NCI-H187 (cell line): ENCODE measurements around the gene TSPAN18.
A peak's percentile ranks its signal among the peaks of the same experiment; 100 is the strongest.

Experiments
- DNase-seq, 2 experiments: peaks; one replicate each; lab custom pipeline; 2025; lab: John Stamatoyannopoulos, UW

Gene TSPAN18

DNA sequence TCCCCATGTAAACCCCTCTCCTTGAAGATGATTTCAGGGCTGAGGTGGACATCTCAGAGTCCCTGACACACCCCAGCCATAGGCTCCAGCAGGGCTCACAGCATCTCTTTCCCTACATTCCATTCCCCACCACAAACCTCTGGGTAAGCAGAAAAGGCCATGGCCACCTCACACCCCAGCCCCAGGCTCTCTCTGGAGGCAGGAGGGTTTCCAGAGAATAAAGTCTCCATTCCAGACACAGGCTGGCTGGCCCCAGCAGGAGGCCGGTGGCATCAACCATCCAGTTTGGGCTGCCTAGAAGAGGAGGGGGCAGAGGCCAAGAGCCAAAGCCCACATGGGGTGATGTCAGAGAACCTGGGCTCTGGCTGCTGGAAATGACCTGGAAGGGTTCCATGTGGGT lies 162.5 kb downstream of the TSPAN18 start:
- no peak for DNase-seq

- no peak for DNase-seq
Observed at GRCh38 chr11:44892843-44893242, 166.1 kb downstream of the TSPAN18 start.

DNA sequence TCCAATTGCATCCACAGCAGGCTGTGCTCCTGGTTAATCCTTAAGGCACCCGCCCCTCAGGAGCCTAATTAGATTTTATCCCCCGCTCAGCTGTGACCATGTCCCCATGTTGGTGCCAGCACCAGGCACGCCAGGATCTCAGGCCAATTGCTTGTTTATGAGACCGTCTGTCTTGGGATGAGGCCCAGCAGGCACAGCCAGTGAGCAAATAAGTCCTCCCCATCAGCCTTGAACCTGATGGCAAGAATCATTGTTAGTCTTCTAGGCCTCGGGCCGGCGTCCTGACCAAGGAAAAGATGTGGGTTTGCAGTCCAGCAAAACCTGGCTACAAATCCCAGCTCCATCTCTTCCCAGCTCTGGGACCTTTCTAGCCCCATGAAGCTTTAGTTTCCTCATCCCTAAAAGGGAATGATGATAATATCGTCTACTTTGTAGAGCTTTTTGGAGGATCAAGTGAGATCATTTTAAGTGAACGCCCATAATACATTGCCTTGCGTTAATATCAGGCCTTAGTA lies 166.6 kb downstream of the TSPAN18 start:
- DNase-seq = no peak

GRCh38 chr11:44893846-44894617 lies 167.3 kb downstream of the TSPAN18 start:
- DNase-seq = no peak

GRCh38 chr11:44899959-44900358 lies 173.2 kb downstream of the TSPAN18 start:
- DNase-seq = no peak

GRCh38 chr11:44901120-44901633 lies 174.4 kb downstream of the TSPAN18 start:
- no peak for DNase-seq

DNA sequence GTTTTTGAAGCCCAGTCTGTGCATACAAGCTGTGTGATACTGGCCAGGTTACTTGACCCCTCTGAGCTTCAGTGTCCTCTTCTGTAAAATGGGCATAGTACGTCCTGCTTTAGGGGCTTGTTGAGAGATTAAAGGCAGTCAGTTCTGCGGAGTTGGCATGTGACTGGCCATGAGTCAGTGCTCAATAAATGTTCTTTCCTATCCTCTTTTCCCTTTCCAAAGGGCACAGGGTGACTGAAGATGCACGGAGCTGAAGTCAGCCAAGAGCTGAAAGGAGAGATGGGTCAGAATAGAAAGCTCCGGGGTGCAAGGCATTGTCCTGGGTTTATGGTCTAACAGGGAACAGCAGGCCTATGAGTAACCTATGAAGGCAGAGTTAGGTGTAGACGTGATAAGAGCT lies 175.0 kb downstream of the TSPAN18 start:
- no peak for DNase-seq

- no peak for DNase-seq
Observed at GRCh38 chr11:44903035-44903434, 176.3 kb downstream of the TSPAN18 start.

- no peak for DNase-seq
Observed at GRCh38 chr11:44903518-44903917, 176.8 kb downstream of the TSPAN18 start.

DNA sequence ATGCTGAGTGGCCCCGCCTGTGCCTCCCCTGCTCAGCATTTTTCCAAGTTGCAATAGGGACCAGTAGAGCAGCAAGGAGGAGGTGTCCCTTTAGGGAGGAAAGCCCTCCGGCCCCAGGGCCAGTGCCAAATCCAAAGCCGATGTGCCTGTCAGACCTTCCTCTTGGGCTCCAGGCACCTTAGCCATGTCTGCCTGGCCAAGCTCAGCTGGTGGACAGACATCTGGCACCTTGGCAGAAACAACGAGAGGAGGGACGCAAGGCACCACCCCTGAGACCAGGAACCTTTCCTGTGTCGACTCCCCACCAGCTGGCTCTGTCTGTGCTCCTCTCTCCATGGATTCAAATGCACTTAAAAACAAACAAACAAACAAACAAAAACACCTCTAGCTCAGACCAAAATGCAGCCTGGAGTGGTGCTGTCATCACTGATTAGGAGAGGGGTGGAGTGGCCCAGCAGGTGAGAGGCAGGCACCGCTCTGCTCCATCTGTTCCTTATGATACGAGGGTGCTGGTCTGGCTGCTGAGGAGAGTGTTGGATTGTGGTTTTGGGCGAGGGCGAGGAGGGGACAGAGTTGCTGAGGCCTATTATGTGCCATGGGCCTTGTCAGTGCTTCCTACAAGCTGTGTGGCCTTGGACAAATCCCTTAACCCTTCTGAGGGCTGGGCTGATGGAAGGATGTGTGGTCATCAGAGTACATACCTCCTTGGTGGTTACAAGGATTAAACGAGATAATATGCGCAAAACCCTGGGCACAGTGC lies 177.7 kb downstream of the TSPAN18 start:
- no peak for DNase-seq

DNA sequence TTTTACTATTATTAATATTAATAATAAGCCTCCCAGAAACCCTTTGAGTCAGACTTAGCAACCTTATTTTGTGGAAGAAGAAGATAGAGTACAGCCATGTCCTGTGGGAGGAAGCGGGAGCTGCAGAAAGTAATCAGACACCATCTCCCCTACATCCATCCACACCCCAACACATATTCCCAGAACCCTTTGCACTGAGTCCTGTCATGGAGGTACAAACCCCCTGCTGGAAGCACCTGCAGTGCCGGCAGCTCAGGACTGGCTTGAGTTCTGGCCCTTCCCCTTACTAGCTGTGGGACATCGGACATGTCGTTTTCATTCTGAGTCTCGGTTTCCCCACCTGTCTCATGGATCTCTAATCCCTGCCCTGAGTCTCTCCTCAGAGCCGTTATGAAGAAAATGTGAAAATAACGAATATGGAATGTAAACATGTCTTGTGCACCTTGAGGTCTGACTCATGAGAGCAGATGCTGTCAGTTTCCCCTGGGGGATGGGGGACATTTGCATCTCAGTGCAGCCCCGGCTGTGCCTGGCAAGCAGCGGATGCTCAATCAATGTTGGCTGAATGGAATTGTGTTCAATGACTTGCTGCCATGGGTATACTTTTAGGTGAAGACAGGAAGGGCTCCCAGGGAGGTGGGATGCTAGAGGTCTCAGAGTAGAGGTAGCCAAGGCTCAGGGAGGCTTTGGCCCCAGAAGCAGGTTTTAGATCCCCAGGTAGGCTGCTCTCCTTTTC lies 178.5 kb downstream of the TSPAN18 start:
- DNase-seq = no peak

GRCh38 chr11:44906649-44907048 lies 179.9 kb downstream of the TSPAN18 start:
- DNase-seq = no peak

GRCh38 chr11:44909557-44909956 lies 182.8 kb downstream of the TSPAN18 start:
- no peak for DNase-seq

- no peak for DNase-seq
Observed at GRCh38 chr11:44910591-44910990, 183.8 kb downstream of the TSPAN18 start.

- DNase-seq = peak; percentile 70 to 78
Observed at GRCh38 chr11:44911029-44911814, 184.5 kb downstream of the TSPAN18 start.

- DNase-seq = no peak
Observed at GRCh38 chr11:44912270-44912987, 185.7 kb downstream of the TSPAN18 start.

DNA sequence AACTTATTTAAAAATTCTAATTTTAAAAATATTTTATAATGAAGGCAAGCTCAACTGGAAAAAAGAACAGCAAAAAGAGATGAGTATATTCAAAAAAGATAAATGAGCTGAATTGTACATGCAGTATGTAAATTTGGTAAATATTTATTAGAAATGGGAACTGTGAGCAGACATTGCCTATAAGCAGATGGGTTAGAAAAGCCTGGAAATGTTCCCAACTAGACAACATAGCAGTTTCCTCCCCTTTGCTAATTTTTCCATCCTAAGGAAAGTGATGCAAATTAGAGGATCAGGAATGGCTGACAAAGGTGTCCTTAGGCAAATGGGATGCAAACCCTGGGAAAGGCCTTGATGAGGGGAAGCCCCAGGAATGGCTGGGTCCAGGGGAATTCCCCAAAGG lies 186.7 kb downstream of the TSPAN18 start:
- DNase-seq = no peak

GRCh38 chr11:44914105-44914504 lies 187.3 kb downstream of the TSPAN18 start:
- DNase-seq = no peak

GRCh38 chr11:44915004-44915403 lies 188.2 kb downstream of the TSPAN18 start:
- no peak for DNase-seq

DNA sequence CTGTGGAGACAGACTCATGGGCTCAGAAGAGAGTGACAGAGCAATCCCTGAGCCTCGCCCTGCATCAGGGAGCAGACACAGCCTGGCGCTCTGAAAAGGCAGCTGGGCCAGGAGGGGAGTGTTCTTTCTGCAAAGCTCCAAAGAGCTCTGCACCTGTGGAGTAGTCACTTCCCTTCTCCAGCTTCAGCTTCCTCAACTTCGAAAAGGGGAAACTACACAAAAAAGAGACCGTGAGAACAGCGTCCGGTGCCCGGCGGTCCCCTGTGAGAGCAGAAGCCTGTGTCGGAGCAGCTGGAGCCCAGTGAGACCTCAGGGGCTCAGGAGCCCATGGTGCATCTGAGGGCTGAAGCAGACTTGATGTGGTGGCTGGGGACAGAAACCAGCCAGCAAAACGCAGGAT lies 188.9 kb downstream of the TSPAN18 start:
- DNase-seq = no peak

DNA sequence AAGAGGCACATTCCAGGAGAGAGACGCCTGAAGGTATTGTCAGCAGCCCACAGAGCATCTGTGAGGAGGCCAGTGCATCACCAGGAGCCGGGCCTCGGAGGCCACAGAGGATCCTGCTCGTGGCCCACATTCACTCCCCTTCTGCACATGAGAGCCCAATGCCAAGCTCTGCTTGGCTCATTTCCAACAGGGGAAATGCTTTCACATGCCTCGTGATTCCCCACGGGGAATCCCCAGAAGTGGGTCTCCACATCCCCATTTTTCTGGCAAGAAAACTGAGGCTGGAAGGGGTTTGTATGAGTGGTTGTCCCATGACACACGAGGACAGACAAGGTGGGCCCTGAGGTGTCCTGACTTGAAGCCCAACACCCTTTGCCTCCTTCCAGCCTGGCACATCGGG lies 189.6 kb downstream of the TSPAN18 start:
- no peak for DNase-seq
